Tibial nerve (tissue), 3 donors: ENCODE measurements around the gene RAP1A.

Experiments used
- CTCF ChIP-seq, 5 experiments: fragments of 200-600 bp in 3 of 5; fragments of 450-650 bp in 2 of 5; sonication (generic) in 3 of 5; IDR thresholded peaks; one replicate each; pipeline ENCODE4 v1.5.1; 2016 to 2019; ENCODE audit warnings: antibody characterized with exemption in 5 of 5, mild to moderate bottlenecking in 3 of 5, moderate library complexity in 2 of 5
- POLR2A ChIP-seq, 2 donors: fragments of 450-650 bp; IDR thresholded peaks; one replicate each; pipeline ENCODE4 v1.6.1; 2017; ENCODE audit warnings: antibody characterized with exemption in 2 of 2, mild to moderate bottlenecking in 2 of 2, moderate library complexity in 2 of 2

DNA sequence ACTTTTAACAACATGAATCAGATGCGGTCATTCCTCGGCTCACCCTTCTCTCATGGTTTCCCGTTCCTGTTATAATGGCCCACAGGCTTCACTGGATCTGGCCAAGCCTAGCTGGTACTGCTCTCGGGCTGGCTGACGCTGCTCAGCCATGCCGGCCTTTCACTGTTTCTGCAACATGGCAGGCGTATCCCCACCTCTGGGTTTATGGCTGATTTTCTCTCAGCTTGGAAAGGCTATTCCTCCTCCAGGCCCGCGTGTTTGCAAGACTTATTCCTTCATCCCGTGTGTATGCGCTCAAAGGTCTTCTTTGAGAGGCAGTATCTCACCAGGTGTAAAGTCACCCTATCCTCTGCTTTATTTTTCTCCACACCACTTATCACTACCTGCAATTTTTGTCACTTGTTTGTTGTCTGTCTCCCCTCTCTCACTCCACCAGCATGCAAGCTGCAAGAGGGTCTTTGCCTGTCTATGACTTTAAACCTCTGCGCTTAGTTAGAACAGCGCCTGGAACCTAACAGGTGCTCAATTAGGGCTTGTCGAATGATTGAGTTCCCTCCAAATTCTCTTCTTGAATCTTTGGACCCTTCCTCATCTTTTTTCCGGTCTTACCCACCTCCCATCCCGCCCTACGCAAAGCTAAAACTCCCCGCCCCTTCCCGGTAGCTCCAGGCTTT, 491 bp upstream of the RAP1A start:
- TF ChIP-seq CTCF (IDR thresholded peaks at IDR 0.05) (no peak), POLR2A (IDR thresholded peaks at IDR 0.05) (no peak)
